ENCODE measurements around the gene DBX2.
A peak's percentile ranks its signal among the peaks of the same experiment; 100 is the strongest.
"Not testable (repeated sequence)": the region's sequence is repeated elsewhere in the genome, so short reads cannot be mapped to it uniquely, and the experiment has no call there.

Gene DBX2

DNA sequence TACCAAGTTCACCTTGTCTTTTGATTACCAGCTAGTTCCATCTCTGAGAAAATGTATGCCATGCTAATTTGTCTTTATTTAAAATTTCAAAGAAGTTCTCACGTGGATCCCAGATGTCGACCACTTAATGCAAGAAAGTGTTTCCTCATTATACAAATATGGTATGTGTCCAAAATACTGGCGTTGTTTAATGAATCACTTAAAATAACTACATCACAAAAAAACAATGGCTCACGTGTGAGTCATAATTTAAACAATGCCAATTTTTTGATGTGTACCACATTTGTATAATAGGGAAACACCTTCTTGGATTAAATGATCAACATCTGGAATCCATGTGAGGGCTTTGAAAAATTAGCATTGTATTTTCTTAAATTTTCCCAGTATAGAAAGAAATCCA, 40.8 kb downstream of the DBX2 start:
- peak; percentile 7 for DNase-seq (ENCODE audit: low read depth)

DNA sequence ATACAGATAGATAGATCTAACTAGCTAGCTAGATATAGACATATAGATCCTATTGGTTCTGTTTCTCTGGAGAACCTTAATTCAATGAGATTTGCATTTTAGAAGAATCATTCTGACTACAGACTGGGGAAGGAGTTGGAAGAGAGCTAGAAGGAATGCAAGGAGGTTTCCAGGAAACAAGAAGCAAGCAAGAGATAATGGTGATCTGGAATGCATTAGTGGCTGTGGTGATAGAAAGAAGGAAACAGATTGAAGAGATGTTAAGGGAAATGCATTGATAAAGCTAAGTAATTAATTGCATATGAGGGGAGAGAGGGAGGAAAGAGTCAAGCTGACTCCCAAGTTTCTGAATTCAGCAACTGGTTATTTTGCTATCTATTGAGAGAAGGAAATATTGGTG, 42.7 kb downstream of the DBX2 start:
- no peak for DNase-seq (ENCODE audit: low read depth)

DNA sequence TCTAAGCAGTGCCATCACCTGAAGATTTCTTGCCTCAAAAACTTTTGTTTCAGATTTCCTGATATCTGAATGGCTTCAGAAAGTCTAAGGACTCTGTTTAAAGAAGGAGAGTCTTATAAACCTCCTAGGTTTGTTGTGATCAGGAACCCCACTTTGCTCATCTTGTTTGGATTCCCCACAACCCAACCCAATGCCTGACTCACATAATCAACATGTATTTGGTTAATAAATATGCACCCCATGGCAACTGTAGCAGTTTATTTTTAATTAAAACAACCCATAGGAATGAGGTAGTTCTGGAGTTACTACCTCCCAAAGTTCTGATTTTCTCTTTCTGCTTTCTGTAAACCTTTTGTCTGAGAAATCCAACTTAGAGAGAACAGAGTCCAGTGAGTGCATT, 51.5 kb downstream of the DBX2 start:
- DNase-seq (ENCODE audit: low read depth), result no peak

DNA sequence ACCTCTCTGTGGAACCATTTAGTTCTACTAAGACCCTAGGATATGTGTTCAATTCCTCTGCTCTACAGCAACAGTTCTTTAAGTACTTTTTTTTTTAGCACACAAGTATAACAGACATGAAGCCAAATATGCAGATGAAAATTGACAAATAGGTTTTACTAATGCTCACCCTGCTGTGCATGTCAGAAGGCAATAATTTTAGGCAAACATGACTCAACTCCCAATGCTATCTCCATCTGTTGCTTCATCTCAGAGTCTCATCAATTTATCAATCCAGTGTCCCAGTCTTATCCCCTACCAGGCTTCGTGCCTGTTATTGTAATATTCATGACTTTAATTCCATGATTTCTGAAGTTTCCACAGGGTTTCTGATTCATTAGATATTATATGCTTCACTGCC, 57.7 kb downstream of the DBX2 start:
- no peak for DNase-seq (ENCODE audit: low read depth)

DNA sequence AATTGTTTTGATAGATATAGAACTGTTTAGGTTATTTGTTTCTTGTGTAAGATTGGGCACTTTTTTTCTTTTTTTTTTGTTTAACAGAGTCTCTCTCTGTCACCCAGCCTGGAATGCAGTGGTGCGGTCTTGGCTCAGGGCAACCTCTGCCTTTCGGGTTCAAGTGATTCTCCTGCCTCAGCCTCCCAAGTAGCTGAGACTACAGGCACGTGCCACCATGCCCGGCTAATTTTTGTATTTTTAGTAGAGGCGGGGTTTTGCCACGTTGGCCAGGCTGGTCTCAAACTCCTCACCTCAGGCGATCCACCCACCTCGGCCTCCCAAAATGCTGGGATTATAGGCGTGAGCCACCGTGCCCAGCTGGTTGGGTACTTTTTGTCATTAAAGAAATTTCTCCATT, 66.0 kb downstream of the DBX2 start:
- not testable (repeated sequence) for DNase-seq (ENCODE audit: low read depth)

DNA sequence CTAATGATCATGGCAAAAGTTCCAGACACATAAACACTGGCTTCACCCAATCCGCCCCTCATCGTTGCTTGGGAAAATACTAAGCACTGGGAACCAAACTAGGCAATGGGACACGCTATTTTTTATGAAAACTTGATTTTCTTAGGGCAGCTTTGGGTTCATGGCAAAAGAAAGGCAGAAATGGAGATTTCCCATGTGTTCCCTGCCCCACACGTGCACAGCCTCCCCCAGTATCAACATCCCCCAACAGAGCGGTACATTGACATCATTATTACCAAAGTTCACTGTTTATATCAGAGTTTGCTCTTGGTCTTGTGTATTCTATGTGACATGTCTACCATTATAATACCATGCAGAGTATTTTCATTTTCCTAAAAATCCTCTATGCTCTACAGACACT, 71.0 kb downstream of the DBX2 start:
- no peak for DNase-seq (ENCODE audit: low read depth)

DNA sequence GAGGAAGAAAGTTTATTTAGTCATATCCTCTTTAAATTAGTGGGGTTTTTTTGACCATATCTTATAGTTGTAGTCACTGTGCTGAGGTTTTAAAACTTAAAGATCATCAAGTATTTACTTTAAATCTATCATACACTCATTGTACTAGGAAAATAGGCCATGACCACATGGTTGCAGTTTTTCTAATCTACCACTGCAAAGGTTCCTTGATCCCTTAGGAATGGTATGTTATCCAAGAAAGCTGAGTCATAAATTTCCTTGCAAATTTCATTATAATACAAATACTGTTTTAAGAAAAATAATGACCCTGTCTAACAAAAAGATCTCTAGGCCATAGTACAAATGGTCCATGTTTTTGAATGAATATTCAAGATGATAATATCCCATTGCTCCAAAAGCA, 74.7 kb downstream of the DBX2 start:
- no peak for DNase-seq (ENCODE audit: low read depth)

DNA sequence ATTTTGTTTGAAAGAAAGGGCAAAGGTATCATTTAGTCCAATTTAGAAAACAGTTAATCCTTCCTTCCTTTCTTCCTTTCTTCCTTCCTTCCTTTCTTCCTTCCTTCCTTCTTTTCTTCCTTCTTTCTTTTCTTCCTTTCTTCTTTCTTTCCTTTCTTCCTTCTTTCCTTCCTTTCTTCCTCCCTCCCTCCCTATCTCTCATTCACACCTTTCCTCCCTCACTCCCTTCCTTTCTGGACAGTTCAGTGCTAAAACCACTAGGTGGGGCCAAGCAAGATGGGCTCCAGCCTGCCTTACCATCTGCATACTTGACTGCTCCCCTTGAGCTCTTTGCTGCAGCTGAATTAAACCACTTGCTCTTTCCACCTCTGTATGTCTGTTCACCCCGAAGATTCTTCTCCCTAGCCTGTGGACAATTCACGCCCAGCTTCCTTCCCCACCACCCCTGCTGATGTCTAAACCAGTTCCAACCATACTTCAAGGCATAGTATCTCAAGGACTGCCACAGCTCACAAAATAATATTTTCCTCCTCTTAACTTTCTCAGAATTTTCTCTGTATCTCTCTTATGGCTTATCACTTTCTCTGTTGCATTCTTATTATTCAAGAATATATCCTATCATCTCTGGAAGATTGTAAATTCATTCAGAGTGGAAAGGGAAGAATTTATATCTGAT, 78.0 kb downstream of the DBX2 start:
- DNase-seq (ENCODE audit: low read depth), result peak; percentile 13

DNA sequence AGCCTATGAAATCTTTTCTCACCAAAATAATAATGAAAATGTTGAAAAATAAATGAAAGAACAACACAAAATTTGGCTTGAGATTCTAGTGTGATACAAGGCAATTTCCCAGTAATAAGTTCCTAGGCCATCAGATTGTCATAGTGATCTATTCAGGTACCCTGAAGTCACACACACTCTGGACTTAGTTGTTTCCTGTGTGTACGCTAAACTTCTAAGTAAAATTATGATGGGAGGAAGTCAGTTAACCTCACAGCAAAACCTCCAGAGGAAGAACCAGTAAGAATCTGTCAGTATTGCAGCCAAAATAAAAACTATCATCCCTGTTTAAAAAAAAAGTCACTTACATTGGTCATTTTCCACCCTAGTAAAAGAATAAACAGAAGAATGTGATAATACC, 81.9 kb downstream of the DBX2 start:
- no peak for DNase-seq (ENCODE audit: low read depth)
